GM12875 (cell line): ENCODE measurements around the gene APMAP.

Experiments
- H3K4me3 ChIP-seq: one replicate; pipeline ENCODE4 v1.5.1; 2011; ENCODE audit warnings: low read depth, low read length, control low read depth
- TF ChIP-seq, protein P1 (sequence below): IDR thresholded peaks from 2 replicates; pipeline ENCODE4 v1.5.1; 2011; ENCODE audit warnings: low read depth, mild to moderate bottlenecking, control low read depth, inconsistent platforms, low read length, moderate library complexity, borderline replicate concordance; ENCODE audit not compliant: insufficient read depth

Gene APMAP

DNA sequence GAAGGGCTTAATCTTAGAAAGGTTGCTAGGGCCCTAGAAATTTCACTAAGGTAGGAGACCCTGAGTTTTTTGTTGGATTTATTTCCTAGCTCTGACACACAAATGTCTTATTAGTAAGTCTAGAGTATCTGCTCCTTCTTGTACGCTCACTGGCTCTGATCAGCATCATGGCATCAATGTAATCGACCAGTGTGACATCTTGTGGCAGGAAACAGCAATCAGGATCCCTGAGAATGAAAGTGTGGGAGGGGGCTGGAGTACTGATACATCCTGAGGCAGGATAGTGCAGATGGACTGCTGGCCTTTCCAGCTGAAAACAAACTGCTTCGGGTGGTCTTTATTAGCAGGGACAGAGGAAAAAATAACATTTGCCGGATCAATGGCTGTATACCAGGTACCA, 53.5 kb downstream of the APMAP start:
- no peak overlapping the region for H3K4me3 ChIP-seq
- TF ChIP-seq, protein P1, sequence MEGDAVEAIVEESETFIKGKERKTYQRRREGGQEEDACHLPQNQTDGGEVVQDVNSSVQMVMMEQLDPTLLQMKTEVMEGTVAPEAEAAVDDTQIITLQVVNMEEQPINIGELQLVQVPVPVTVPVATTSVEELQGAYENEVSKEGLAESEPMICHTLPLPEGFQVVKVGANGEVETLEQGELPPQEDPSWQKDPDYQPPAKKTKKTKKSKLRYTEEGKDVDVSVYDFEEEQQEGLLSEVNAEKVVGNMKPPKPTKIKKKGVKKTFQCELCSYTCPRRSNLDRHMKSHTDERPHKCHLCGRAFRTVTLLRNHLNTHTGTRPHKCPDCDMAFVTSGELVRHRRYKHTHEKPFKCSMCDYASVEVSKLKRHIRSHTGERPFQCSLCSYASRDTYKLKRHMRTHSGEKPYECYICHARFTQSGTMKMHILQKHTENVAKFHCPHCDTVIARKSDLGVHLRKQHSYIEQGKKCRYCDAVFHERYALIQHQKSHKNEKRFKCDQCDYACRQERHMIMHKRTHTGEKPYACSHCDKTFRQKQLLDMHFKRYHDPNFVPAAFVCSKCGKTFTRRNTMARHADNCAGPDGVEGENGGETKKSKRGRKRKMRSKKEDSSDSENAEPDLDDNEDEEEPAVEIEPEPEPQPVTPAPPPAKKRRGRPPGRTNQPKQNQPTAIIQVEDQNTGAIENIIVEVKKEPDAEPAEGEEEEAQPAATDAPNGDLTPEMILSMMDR = no peak

DNA sequence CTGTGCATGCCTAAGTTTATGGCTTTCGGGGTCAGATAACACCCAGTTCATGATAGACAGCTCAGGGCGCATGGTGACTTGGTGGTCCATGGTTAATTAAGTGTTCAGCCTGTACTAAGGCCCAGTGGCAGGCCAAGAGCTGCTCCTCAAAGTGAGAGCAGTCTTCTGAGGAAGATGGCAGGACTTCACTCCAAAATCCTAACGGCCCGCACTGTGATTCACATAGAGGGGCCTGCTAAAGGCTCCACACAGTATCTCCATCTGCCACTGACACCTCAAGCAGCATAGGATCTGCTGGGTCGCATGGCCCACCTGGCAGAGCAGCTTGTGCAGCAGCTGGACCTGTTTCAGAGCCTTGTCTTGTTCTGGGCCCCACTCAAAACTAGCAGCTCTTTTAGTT, 54.1 kb downstream of the APMAP start:
- TF ChIP-seq, protein P1 = no peak
- no peak overlapping the region for H3K4me3 ChIP-seq

DNA sequence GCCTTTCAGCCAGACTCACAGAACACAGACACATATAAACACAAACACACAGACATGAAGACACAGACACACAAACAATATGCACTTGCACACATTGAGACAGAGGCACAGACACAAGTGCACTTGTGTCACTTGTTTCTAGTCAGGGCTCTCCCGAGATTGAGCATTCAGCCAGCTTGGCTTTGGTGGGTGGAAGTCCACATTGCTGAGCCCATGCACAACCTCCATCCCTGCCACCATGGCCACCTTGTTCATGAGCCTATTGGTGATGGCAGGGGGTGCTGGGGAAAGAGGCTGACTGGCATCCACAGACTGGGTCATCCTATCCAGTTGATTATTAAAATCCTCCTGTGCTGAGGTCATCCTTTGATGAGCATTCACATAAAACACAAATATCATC, 55.0 kb downstream of the APMAP start:
- H3K4me3 ChIP-seq = no peak overlapping the region
- TF ChIP-seq, protein P1 = no peak

DNA sequence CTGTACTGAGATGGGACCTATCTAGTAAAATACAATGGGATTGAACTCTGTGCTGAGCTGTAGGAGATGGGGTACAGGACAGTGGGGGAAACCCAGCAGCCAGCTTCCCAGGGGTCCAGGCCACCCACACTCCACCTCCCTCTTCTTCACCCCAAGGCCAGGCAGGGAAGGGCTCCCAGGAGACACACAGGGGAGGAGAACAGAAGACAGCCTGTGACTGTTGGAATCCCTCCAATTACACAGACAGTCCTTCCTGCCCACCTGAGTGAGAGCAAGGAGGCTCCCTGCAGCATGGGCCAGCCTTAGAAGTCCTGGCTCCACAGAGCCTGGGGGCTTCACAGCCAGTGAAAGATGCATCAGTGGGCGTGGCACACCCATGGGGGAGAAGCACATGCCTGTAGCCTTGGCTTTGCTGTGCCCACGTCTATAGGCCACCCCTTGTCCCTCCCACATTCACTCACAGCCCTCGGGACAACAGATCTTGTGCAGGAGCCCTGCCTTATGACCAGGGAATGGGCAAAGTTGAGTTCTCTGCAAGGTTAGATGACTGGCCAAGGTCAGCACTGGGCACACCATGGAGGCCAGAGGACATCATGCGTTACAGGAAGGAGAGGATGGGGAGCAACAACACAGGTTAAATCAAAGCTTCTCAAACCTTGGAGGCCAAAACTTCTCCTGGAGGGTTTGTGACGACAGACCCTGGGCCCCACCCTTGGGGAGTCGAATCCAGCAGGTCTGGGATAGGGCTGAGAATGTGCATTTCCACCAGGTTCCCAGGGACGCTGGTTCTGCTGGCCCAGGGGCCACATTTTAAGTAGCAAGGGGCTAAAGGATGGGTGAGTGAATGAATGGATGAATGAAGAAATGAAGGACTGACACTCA, 55.8 kb downstream of the APMAP start:
- H3K4me3 ChIP-seq = no peak overlapping the region
- TF ChIP-seq, protein P1 = no peak

DNA sequence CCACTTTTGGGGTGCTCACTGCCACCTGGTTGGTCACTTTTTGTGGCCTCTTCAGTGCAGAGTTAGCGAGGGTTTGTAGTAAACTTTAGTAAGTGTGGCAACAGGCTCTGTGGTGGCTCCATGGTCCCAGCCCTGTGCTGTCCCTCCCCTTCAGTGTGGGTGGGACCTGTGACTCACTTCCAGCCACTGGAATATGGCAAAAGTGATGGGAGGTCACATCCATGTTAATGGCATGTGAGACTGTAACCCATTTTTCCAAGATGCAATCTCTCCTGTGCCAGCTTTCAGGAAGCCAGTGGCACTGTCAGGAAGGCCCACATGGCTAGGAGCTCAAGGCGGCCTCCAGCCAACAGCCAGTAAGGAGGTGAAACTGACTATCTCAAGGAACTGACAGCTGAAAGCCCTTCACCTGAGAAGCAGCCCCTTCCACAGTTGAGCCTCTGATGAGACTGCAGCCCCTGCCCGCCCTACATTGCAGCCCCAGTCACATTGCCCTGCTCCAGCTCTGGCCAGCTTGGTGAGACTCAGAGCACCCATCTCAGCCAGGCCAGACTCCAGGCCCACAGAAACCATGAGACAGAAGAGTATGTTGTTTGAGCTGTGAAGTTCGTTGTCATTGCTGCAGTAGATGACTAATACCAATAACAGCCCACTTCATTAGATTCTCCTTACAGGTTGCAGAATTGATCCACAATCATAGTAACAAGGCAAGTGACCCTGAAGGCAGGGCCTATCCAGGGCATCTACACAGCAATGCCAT, 56.6 kb downstream of the APMAP start:
- H3K4me3 ChIP-seq = no peak overlapping the region
- TF ChIP-seq, protein P1 = no peak

DNA sequence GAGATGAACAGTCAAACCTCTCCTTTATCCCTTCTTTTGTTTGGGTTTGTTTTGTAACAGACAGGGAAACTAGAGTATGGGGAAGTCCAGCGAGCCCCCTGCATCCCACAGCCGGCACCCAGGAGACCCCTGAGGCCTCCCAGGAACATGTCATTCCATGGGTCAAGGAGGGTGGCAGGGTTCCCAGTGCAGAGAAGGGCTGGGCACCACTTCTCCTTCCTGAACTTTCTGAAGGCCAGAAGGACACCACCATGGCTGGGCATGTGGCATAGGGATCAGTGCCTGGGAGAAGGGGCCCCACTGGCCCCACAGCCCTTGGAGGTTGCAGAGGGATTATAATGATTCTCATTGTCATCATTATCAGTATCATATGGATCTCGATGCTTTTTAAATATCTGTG, 57.4 kb downstream of the APMAP start:
- TF ChIP-seq, protein P1 = no peak
- H3K4me3 ChIP-seq = no peak overlapping the region

DNA sequence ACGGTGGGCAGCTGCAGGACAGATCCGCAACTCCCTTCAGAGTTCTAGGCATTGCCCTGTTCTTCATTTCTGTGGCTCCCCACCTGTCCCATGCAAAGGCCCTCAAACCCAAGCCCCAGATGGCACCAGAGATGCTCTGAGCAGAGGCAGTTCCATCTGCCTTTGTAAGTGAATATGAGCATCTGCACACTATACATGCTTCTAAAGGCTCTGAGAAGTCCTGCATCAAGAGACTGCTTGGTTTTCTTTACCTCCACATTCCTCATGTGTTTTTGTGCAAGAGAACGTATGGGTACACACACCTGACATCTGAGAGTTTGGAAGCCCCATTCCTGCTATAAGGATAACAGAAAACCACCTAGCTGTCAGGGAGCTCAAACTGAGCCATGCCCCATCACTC, 57.8 kb downstream of the APMAP start:
- TF ChIP-seq, protein P1 = no peak
- no peak overlapping the region for H3K4me3 ChIP-seq
